Measurements from ENCODE around the gene NEGR1.

Gene NEGR1

DNA sequence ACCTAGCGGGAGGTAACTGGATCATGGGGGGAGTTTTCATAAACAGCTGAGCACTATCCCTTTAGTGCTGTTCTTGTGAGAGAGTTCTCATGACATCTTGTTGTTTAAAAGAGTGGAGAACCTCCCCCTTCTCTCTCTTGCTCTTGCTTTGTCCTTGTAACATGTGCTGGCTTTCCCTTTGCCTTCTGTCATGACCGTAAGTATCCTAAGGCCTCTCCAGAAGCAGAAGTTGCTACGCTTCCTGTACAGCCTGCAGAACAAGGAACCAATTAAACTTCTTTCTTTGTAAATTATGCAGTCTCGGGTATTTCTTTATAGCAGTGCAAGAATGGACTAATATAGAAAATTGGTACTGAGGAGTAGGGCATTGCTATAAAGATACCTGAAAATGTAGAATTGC is 515.6 kb downstream of the NEGR1 start:
- no peak for DNase-seq

- no peak for DNase-seq
Observed at GRCh38 chr1:71762514-71763255, 519.7 kb downstream of the NEGR1 start.

DNA sequence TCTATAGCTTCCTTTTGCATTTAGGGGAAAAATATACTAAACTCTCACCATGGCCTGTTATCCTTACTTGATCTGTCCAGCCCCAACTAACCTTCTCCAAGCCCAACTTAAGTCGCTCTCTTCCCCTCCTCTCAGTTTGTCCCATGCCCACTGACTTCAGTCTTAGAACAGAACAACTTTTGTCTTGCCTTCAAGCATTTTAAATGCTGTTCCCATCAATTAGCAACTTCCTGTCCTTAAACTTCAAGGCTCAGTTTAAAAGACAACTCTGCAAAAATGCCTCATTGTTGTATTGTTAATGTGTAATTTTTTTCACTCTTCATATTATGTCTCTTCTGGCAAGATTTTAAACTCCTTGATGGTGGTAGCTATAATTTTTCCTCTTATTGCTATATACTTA is 526.9 kb downstream of the NEGR1 start:
- DNase-seq: no peak

DNA sequence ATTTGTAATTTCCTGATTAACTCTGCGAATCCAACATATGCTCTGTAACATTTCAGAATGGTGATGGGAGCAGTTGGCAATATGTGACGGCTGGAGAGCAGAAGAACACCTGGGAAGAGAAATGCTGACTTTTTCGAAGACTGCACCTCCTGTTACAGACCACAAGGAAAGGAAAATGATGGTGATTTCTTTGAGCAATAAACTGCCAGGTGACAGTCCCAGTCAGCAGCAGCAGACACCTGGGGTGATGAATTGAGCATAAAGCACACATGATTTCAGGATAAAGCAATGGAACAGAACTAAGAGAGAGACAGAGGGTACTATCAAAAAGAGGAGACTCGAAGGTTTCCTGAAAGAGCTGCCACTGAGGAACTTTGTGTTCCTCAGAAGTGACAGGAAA is 528.6 kb downstream of the NEGR1 start:
- no peak for DNase-seq

- no peak for DNase-seq
Observed at GRCh38 chr1:71745326-71745725, 537.0 kb downstream of the NEGR1 start.

DNA sequence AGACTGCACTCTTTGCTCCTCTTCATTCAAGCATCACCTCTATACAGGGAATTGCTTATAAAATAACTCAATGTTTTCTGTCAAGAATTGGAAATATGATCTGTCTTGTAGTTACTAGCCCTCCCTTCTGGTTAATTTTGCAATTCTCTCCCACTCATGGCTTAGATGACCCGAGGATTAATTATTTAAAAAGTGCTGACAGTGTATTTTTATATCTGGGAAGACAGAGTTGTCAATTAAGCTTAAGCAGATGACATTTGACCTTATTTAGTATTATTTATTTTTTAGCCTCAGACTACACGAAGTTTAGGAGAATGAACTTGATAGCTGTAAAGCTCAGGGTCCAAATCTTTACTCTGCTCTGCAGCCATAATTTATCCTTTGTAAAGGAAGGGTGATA is 538.5 kb downstream of the NEGR1 start:
- no peak for DNase-seq

DNA sequence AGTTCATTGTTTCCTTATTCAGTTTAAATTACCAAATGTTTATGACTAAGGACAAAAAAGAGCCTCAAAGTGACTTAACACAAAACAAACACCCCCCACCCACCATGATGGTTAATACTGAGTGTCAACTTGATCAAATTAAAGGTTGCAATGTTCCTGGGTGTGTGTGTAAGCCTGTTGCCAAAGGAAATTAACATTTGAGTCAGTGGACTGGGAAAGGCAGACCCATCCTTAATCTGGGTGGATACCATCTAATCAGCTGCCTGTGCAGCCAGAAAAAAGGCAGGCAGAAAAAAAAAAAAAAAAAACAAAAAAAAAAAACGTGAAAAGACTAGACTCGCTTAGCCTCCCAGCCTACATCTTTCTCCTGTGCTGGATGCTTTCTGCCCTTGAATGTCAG is 543.4 kb downstream of the NEGR1 start:
- no peak for DNase-seq

GRCh38 chr1:71738256-71738655 is 544.1 kb downstream of the NEGR1 start:
- DNase-seq: no peak

GRCh38 chr1:71737768-71738167 is 544.6 kb downstream of the NEGR1 start:
- DNase-seq: no peak

- no peak for DNase-seq
Observed at GRCh38 chr1:71733121-71733520, 549.2 kb downstream of the NEGR1 start.

DNA sequence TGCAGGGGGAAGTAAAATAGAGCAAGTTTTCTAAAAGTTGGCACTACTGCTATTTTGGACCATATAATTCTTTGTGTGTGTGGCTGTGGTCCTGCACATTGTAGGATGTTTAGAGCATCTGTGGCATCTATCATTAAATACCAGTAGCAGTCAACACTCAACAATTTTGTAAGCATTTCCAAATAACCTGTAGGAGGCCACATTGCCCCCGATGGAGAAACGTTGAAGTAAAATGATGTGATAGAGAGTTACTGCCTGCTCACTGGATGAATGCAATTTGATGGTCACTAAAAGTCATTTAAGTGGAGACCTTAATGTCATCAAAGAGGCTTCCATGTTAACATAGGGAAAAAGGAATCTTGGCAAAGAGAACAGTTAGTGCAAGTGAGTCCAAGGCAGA is 560.8 kb downstream of the NEGR1 start:
- DNase-seq: no peak

GRCh38 chr1:71719330-71719729 is 563.0 kb downstream of the NEGR1 start:
- DNase-seq: no peak

GRCh38 chr1:71717186-71717585 is 565.2 kb downstream of the NEGR1 start:
- no peak for DNase-seq

- DNase-seq: no peak
Observed at GRCh38 chr1:71711456-71711855, 570.9 kb downstream of the NEGR1 start.

DNA sequence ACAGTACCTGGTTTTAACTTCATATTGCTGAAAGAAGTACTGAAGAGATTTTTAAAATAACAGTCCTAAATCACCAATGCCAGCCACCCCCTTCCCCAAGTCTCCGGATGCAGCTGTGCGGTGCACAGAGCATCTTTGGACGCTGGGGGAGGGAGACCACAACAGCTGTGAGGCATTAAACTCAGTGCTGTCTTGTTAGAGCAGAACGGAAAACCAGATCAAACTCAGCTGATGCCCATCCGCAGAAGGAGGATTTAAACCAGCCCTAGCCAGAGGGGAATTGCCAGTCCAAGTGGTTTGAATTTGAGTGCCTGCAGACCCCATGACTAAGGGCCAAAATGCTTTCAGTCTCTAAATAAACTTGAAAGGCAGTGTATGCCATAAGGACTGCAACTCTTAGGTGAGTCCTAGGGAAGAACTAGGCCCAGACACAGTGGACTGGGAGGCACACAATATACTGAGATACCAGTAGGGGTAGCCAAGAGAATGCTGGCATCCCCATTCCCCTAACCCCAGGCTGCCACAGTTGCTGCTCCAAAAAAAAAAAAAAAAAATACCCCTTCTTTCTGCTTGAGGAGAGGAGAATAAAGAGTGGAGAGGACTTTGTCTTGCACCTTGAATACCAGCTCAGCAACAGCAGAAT is 576.2 kb downstream of the NEGR1 start:
- no peak for DNase-seq

DNA sequence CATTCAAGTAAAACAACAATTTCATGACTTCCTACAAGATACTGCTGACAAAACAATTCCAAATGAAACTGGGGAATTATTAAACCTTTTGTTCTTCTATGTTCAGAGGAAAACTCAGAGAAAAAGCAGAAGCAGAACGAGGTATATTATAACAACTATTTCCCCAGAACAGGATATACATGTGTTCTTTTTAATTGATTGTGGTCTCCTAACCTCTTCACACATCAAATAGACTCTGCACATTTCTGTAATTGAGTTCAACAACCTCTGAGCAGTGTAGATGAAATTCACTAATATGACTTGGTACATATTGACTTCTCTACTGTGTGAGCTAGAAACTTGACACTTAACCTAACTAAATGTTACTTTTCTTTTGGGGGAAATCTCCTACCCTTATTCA is 584.2 kb downstream of the NEGR1 start:
- no peak for DNase-seq

GRCh38 chr1:71695821-71696220 is 586.5 kb downstream of the NEGR1 start:
- DNase-seq: no peak

GRCh38 chr1:71695084-71695483 is 587.3 kb downstream of the NEGR1 start:
- no peak for DNase-seq

- no peak for DNase-seq
Observed at GRCh38 chr1:71693581-71693980, 588.8 kb downstream of the NEGR1 start.

DNA sequence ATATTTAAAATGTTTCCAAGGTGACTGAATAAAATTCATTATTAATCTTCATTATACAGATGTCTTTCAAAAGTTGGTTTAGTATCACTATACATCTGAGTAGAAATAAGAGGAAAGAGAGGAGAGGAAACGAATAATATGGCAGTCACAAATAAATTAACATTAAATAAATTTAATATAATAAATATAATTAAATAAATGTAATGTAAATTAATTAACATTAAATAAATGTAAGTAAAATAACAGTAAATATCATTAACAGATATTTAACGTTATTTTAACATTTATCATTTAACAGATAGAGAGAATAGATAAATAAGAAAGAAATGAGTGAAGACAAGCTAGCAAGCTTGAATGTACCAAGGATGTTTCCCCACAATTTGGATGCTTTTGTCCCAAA is 592.7 kb downstream of the NEGR1 start:
- no peak for DNase-seq

GRCh38 chr1:71687376-71687775 is 595.0 kb downstream of the NEGR1 start:
- no peak for DNase-seq

DNA sequence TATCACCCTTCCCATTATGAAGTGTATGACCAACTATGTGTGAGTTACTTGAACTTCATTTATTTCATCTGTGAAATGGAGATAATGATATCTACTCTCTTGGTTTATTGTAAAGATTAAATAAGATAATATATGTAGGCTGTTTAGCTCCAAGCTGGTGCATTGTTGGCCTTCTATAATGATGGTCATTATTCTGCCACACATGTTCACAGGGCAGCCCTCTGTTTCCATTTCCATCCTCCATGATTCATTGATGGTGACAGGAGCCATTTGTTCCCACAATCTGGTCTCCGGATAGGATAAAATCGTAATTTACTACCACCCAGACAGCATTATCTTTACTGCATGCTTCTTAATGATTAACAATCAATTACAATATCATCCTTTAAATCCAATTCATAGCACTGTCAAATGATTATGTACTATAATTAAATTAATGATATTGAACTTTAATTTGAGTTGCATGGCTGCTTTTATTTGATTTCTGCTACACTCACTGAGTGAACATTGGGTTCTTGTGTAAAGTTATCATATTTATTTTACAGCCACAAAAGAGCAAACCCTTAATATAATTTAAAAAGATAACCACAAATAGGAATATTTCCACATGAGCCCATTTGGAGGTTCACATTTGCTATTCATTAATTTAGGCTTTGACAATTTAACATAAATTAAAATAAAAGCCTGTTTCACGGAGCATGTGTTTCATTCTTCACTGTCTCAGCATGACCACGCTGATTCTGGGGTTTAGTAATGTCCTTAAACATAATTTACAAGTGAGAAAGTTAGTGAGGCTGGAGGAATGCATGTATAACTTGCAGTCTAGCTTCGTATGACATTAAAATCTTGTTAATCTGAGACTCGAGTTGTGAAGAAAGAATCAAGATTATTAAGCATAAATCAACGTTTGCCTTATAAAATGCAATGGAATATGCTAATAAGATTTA is 605.1 kb downstream of the NEGR1 start:
- no peak for DNase-seq

- DNase-seq: no peak
Observed at GRCh38 chr1:71668065-71668464, 614.3 kb downstream of the NEGR1 start.

- no peak for DNase-seq
Observed at GRCh38 chr1:71667216-71667615, 615.1 kb downstream of the NEGR1 start.

All from activated CD8-positive, alpha-beta memory T cell treated with anti-CD3 and anti-CD28 coated beads, Interleukin-2, amount 50 U/mL, for 4 hours (primary cell).